Measurements from ENCODE around the gene ASRGL1.

- no peak for TF ChIP-seq POLR2A (IDR thresholded peaks at IDR 0.05)
- no peak for TF ChIP-seq CTCF (IDR thresholded peaks at IDR 0.05)
These were observed 62.6 kb downstream of the ASRGL1 start for GRCh38 chr11:62399878-62400266.

Measured in breast epithelium (tissue), 3 donors.